Suprapubic skin (tissue), 4 donors: ENCODE data around the gene PDE9A.

Experiments used
- EP300 ChIP-seq: sonication (generic); formaldehyde crosslinking; IDR thresholded peaks from one replicate; pipeline ENCODE4 v1.6.1; 2017; ENCODE audit warnings: antibody characterized with exemption
- POLR2A ChIP-seq, 2 donors: fragments of 450-650 bp; IDR thresholded peaks; one replicate each; pipeline ENCODE4 v1.6.1; 2017; ENCODE audit warnings: antibody characterized with exemption in 2 of 2, mild to moderate bottlenecking in 2 of 2, moderate library complexity in 2 of 2
- POLR2AphosphoS5 ChIP-seq, 3 donors: sonication (generic); formaldehyde crosslinking; IDR thresholded peaks; one replicate each; pipeline ENCODE4 v1.6.1; 2017; ENCODE audit warnings: antibody characterized with exemption in 3 of 3
- TF ChIP-seq, protein P1 (sequence below), 2 donors: fragments of 200-600 bp in 1 of 2; fragments of 450-650 bp in 1 of 2; sonication (generic) in 1 of 2; IDR thresholded peaks; one replicate each; pipeline ENCODE4 v1.5.1; 2016 to 2019; ENCODE audit warnings: antibody characterized with exemption in 2 of 2, mild to moderate bottlenecking in 1 of 2, moderate library complexity in 1 of 2

DNA sequence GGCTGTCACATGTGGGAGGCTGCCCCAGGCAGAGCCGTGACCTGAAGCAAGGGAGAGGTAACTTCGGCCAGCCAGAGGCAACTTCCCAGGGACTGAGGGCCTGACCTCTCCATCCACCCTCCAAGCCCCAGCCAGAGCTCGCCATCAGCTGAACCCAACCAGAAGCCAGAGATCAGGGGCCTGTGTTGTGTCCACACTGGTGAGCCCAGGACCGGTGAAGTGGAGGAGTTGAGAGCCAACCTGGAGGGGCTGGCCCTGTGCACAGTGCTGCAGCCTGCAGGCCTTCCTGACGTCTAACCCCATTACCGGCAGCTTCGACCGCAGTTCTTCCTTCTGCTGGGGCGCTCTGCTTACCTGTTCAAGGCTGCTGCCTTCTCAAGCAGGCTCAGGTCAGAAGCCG, 19.6 kb upstream of the PDE9A start:
- TF ChIP-seq, protein P1, sequence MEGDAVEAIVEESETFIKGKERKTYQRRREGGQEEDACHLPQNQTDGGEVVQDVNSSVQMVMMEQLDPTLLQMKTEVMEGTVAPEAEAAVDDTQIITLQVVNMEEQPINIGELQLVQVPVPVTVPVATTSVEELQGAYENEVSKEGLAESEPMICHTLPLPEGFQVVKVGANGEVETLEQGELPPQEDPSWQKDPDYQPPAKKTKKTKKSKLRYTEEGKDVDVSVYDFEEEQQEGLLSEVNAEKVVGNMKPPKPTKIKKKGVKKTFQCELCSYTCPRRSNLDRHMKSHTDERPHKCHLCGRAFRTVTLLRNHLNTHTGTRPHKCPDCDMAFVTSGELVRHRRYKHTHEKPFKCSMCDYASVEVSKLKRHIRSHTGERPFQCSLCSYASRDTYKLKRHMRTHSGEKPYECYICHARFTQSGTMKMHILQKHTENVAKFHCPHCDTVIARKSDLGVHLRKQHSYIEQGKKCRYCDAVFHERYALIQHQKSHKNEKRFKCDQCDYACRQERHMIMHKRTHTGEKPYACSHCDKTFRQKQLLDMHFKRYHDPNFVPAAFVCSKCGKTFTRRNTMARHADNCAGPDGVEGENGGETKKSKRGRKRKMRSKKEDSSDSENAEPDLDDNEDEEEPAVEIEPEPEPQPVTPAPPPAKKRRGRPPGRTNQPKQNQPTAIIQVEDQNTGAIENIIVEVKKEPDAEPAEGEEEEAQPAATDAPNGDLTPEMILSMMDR (IDR thresholded peaks at IDR 0.05), result no peak
- TF ChIP-seq POLR2A (IDR thresholded peaks at IDR 0.05) (no peak), POLR2AphosphoS5 (IDR thresholded peaks at IDR 0.05) (no peak), EP300 (no peak)
